Parathyroid adenoma (tissue), 2 donors: ENCODE data around the gene TMEM151B.

Source experiments
- H2AFZ ChIP-seq: fragments of 300-600 bp; sonication (generic); one replicate; pipeline ENCODE4 v1.7.0; 2017; ENCODE audit warnings: antibody characterized with exemption, mild to moderate bottlenecking
- H3K27ac ChIP-seq: fragments of 300-600 bp; sonication (generic); one replicate; pipeline ENCODE4 v1.7.0; 2017
- H3K27me3 ChIP-seq: fragments of 300-600 bp; sonication (generic); one replicate; pipeline ENCODE4 v1.7.0; 2017; ENCODE audit warnings: low read length; ENCODE audit not compliant: control insufficient read depth, insufficient read depth
- H3K36me3 ChIP-seq: fragments of 300-600 bp; sonication (generic); one replicate; pipeline ENCODE4 v1.7.0; 2017; ENCODE audit warnings: low read length; ENCODE audit not compliant: control insufficient read depth, insufficient read depth
- H3K4me1 ChIP-seq: fragments of 300-600 bp; sonication (generic); one replicate; pipeline ENCODE4 v1.7.0; 2017; ENCODE audit warnings: control low read depth
- H3K4me2 ChIP-seq: fragments of 300-600 bp; sonication (generic); one replicate; pipeline ENCODE4 v1.7.0; 2017; ENCODE audit warnings: low read length
- H3K4me3 ChIP-seq: fragments of 300-600 bp; sonication (generic); one replicate; pipeline ENCODE4 v1.7.0; 2017; ENCODE audit warnings: low read depth, low read length
- H3K79me2 ChIP-seq: fragments of 300-600 bp; sonication (generic); one replicate; pipeline ENCODE4 v1.7.0; 2017; ENCODE audit warnings: control low read depth
- H3K9ac ChIP-seq: fragments of 300-600 bp; sonication (generic); one replicate; pipeline ENCODE4 v1.7.0; 2017; ENCODE audit warnings: mild to moderate bottlenecking
- H3K9me3 ChIP-seq: fragments of 300-600 bp; sonication (generic); one replicate; pipeline ENCODE4 v1.7.0; 2017; ENCODE audit warnings: low read length; ENCODE audit not compliant: control insufficient read depth
- TF ChIP-seq, protein P1 (sequence below): fragments of 300-600 bp; sonication (generic); IDR thresholded peaks from one replicate; pipeline ENCODE4 v1.7.0; 2017; ENCODE audit warnings: antibody characterized with exemption, mild to moderate bottlenecking
- donor health status: primary hyperparathyroidism.

TMEM151B gene

GRCh38 chr6:44339301-44339700 is 69.1 kb downstream of the TMEM151B start:
- H3K9ac ChIP-seq = no peak overlapping the region
- TF ChIP-seq, protein P1, sequence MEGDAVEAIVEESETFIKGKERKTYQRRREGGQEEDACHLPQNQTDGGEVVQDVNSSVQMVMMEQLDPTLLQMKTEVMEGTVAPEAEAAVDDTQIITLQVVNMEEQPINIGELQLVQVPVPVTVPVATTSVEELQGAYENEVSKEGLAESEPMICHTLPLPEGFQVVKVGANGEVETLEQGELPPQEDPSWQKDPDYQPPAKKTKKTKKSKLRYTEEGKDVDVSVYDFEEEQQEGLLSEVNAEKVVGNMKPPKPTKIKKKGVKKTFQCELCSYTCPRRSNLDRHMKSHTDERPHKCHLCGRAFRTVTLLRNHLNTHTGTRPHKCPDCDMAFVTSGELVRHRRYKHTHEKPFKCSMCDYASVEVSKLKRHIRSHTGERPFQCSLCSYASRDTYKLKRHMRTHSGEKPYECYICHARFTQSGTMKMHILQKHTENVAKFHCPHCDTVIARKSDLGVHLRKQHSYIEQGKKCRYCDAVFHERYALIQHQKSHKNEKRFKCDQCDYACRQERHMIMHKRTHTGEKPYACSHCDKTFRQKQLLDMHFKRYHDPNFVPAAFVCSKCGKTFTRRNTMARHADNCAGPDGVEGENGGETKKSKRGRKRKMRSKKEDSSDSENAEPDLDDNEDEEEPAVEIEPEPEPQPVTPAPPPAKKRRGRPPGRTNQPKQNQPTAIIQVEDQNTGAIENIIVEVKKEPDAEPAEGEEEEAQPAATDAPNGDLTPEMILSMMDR = no peak
- no peaks in the 10 kb centered on the region for H3K79me2 ChIP-seq
- no peak overlapping the region for H3K27ac ChIP-seq
- no peaks in the 10 kb centered on the region for H3K36me3 ChIP-seq
- no peaks in the 10 kb centered on the region for H3K9me3 ChIP-seq
- no peaks in the 10 kb centered on the region for H3K27me3 ChIP-seq
- H2AFZ ChIP-seq = no peak overlapping the region
- H3K4me3 ChIP-seq = no peak overlapping the region
- no peaks in the 10 kb centered on the region for H3K4me1 ChIP-seq
- H3K4me2 ChIP-seq = no peak overlapping the region

DNA sequence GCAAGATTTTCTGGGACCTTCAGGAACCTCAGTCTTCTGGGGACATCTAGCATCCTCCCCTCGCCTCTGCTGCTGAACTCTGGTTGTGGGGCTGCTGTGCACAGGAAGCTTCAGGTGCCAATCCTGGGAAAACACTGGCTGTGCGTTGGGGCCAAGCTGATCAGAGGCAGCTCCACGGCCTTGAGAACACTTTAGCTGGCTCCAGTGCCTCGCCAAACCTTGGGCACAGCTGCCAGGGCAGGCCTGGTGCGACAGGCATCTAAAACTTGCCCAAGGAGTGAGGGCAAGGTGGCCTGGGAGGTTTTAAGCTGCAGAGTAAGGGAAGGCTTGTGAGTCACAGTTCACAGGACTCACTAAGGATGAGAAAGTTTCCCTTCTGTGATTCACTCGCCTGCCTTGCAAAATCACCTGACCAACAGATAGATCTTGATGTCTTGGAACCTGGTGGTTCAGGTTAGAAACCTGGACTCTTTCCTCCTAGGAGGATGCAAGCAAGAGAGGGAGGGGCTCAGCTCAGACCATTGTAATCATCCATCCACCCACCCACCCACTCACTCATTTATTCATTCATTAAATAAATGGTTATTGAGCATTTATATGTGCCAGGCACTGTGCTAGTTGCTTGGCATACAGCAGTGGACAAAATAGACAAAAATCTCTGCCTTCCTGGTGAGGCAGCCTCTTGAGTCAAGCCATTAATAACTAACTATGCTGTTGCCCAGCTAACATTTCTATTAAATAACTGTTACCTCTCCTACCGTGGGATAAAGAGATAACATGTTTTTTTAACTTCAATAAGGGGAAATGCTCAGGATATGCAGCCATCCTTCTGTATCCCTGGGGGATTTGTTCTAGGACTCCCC is 69.7 kb downstream of the TMEM151B start:
- Histone ChIP-seq H3K79me2 (no peaks in the 10 kb centered on the region), H3K9me3 (no peaks in the 10 kb centered on the region), H3K4me1 (no peaks in the 10 kb centered on the region), H3K36me3 (no peaks in the 10 kb centered on the region), H3K4me3 (no peak overlapping the region), H3K27ac (no peak overlapping the region), H3K4me2 (no peak overlapping the region), H3K27me3 (no peaks in the 10 kb centered on the region), H2AFZ (no peak overlapping the region), H3K9ac (no peak overlapping the region)
- TF ChIP-seq, protein P1 = no peak

DNA sequence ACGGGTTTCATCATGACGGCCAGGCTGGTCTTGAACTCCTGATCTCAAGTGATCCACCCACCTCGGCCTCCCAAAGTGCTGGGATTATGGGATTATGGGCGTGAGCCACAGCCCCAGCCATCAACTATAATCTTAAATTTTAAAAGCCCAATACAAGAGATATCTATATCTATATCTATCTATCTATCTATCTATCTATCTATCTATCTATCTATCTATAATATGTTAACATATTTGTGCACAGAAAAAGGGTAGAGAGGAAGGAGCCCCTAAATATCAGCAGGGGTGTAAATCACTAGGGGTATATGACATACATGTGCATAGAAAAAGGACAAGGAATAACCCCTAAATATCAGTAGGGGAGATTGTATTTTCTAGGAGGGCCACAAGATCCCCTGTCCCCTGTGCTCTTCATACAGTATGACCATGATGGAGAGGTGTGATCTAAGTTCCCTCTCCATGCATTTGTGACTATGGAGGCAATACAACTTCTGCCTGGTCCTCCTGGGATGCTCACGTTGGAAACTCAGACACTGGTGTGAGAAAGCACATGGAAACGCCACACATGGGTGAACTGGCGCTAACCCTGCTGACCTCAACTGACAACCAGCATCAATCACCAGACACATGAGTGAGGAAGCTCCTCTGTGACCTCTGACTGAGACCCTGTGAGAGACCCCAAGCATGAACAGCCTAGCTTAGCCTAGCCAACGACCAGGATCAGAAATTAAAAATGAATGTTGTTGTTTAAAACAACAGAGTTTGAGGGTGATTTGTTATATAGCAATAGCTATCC is 71.0 kb downstream of the TMEM151B start:
- no peak overlapping the region for H2AFZ ChIP-seq
- no peaks in the 10 kb centered on the region for H3K9me3 ChIP-seq
- no peak overlapping the region for H3K4me3 ChIP-seq
- H3K27me3 ChIP-seq = no peaks in the 10 kb centered on the region
- TF ChIP-seq, protein P1 = no peak
- H3K79me2 ChIP-seq = no peaks in the 10 kb centered on the region
- H3K27ac ChIP-seq = no peak overlapping the region
- no peaks in the 10 kb centered on the region for H3K4me1 ChIP-seq
- no peak overlapping the region for H3K9ac ChIP-seq
- H3K4me2 ChIP-seq = no peak overlapping the region
- H3K36me3 ChIP-seq = no peaks in the 10 kb centered on the region

- Histone ChIP-seq H3K9ac (no peak overlapping the region), H3K79me2 (no peaks in the 10 kb centered on the region), H3K27me3 (no peaks in the 10 kb centered on the region), H2AFZ (peak overlapping the region; percentile 63), H3K9me3 (no peaks in the 10 kb centered on the region), H3K36me3 (no peaks in the 10 kb centered on the region), H3K4me3 (no peak overlapping the region), H3K4me2 (no peak overlapping the region), H3K27ac (no peak overlapping the region), H3K4me1 (no peaks in the 10 kb centered on the region)
- TF ChIP-seq, protein P1 = no peak
Measured at GRCh38 chr6:44342052-44342451, 71.8 kb downstream of the TMEM151B start.
